A673 (cell line): ENCODE measurements around the gene EEIG1.

Source experiments
- EZH2 ChIP-seq: fragments of 200-600 bp; sonication (generic); IDR thresholded peaks from 2 replicates; pipeline ENCODE4 v1.6.1; 2017; ENCODE audit warnings: borderline replicate concordance, low read depth, mild to moderate bottlenecking, mixed read lengths, antibody characterized with exemption, low read length; ENCODE audit not compliant: poor library complexity, severe bottlenecking
- TF ChIP-seq, protein P1 (sequence below): fragments of 300-800, 200-600 bp; sonication (generic); conservative IDR thresholded peaks from 2 replicates; pipeline ENCODE4 v1.5.1; 2017; ENCODE audit warnings: low read depth, mild to moderate bottlenecking, antibody characterized with exemption, low read length, moderate library complexity, mixed read lengths

DNA sequence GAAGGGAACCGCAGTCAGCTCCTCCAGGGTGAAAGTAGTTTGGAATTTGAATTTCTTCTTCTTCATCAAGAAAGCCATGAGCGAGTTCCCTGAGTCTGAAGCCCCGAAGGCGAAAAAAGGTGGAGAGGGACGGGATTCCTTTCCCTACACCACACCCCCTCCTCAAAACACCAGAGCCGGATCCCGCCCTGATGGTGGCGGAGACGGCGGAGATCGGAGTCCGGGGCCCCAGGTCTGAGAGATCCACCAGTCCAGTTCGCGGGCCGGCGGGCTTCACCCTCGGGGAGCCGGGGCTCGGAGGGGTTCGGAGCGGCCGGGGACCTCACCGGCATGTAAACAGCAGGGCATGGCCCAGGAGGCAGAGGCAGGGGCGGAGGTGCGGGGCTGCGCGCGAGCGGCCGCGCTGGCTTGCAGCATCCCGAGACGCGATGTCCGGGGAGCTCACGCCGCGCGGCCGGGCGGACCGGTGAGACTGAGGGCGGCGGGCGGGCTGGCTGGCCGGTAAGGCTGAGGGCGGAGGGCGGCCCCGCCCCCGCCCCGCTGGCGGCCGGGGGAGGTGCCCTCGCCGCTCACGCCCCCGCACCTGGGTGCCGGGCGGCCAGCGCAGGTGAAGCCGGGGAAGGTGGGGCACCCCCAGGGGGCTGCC is 606 bp downstream of the EEIG1 start:
- TF ChIP-seq, protein P1, sequence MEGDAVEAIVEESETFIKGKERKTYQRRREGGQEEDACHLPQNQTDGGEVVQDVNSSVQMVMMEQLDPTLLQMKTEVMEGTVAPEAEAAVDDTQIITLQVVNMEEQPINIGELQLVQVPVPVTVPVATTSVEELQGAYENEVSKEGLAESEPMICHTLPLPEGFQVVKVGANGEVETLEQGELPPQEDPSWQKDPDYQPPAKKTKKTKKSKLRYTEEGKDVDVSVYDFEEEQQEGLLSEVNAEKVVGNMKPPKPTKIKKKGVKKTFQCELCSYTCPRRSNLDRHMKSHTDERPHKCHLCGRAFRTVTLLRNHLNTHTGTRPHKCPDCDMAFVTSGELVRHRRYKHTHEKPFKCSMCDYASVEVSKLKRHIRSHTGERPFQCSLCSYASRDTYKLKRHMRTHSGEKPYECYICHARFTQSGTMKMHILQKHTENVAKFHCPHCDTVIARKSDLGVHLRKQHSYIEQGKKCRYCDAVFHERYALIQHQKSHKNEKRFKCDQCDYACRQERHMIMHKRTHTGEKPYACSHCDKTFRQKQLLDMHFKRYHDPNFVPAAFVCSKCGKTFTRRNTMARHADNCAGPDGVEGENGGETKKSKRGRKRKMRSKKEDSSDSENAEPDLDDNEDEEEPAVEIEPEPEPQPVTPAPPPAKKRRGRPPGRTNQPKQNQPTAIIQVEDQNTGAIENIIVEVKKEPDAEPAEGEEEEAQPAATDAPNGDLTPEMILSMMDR: no peak
- no peak for TF ChIP-seq EZH2
